AG09319 (cell line): Measurements from ENCODE around the gene DACH1.

Source experiments
- DNase-seq: peaks from one replicate; pipeline ENCODE4 v3.0.0-alpha.2; 2010; ENCODE audit warnings: low read depth; ENCODE audit errors: extremely low read depth
- CTCF ChIP-seq: IDR thresholded peaks from 2 replicates; pipeline ENCODE4 v1.5.1; 2011; ENCODE audit warnings: low read depth, mild to moderate bottlenecking, inconsistent platforms, low read length, moderate library complexity

The DACH1 gene

GRCh38 chr13:71704656-71705055 lies 162.3 kb downstream of the DACH1 start:
- DNase-seq: no peak
- no peak for TF ChIP-seq CTCF

- TF ChIP-seq CTCF: no peak
- no peak for DNase-seq
Observed at GRCh38 chr13:71703138-71703537, 163.9 kb downstream of the DACH1 start.

- DNase-seq: no peak
- TF ChIP-seq CTCF: no peak
Observed at GRCh38 chr13:71702253-71702652, 164.8 kb downstream of the DACH1 start.

GRCh38 chr13:71701741-71702140 lies 165.3 kb downstream of the DACH1 start:
- no peak for TF ChIP-seq CTCF
- DNase-seq: no peak

- no peak for DNase-seq
- TF ChIP-seq CTCF: no peak
Observed at GRCh38 chr13:71699342-71699741, 167.7 kb downstream of the DACH1 start.

- DNase-seq: no peak
- no peak for TF ChIP-seq CTCF
Observed at GRCh38 chr13:71695662-71696061, 171.3 kb downstream of the DACH1 start.

- no peak for TF ChIP-seq CTCF
- no peak for DNase-seq
Observed at GRCh38 chr13:71685072-71685471, 181.9 kb downstream of the DACH1 start.
